Brain pericyte (primary cell): ENCODE measurements around the gene HCRTR1.
"Not testable (repeated sequence)": the region's sequence is repeated elsewhere in the genome, so short reads cannot be mapped to it uniquely, and the experiment has no call there.

Experiments used
- DNase-seq: peaks from one replicate; pipeline ENCODE4 v3.0.0-alpha.2; 2012; ENCODE audit warnings: low read depth, low spot score

Gene HCRTR1

GRCh38 chr1:31581821-31582810, 35.4 kb upstream of the HCRTR1 start:
- DNase-seq = no peak

- DNase-seq = no peak
Observed at GRCh38 chr1:31583082-31583994, 34.2 kb upstream of the HCRTR1 start.

- no peak for DNase-seq
Observed at GRCh38 chr1:31583995-31584868, 33.3 kb upstream of the HCRTR1 start.

GRCh38 chr1:31584869-31585735, 32.4 kb upstream of the HCRTR1 start:
- DNase-seq = no peak

GRCh38 chr1:31585736-31586365, 31.6 kb upstream of the HCRTR1 start:
- no peak for DNase-seq

- DNase-seq = no peak
Observed at GRCh38 chr1:31586376-31587327, 30.8 kb upstream of the HCRTR1 start.

- DNase-seq = not testable (repeated sequence)
Observed at GRCh38 chr1:31587328-31587699, 30.2 kb upstream of the HCRTR1 start.

GRCh38 chr1:31587720-31588423, 29.6 kb upstream of the HCRTR1 start:
- DNase-seq = no peak

GRCh38 chr1:31588751-31589515, 28.6 kb upstream of the HCRTR1 start:
- DNase-seq = no peak

- DNase-seq = no peak
Observed at GRCh38 chr1:31591425-31592093, 25.9 kb upstream of the HCRTR1 start.

GRCh38 chr1:31592132-31592531, 25.4 kb upstream of the HCRTR1 start:
- DNase-seq = no peak

GRCh38 chr1:31593136-31593665, 24.3 kb upstream of the HCRTR1 start:
- DNase-seq = no peak

- no peak for DNase-seq
Observed at GRCh38 chr1:31593770-31594632, 23.5 kb upstream of the HCRTR1 start.

- DNase-seq = no peak
Observed at GRCh38 chr1:31595836-31596736, 21.4 kb upstream of the HCRTR1 start.

GRCh38 chr1:31596737-31597097, 20.8 kb upstream of the HCRTR1 start:
- no peak for DNase-seq
